Inferior parietal cortex (tissue), 1 donor: ENCODE data around the gene PCDH17.

ENCODE experiments used
- DNase-seq: peaks from one replicate; pipeline ENCODE4 v3.0.0-alpha.2; 2016; ENCODE audit errors: extremely low spot score

Gene PCDH17

GRCh38 chr13:57636816-57637215 is 5.3 kb downstream of the PCDH17 start:
- peak; percentile 49 for DNase-seq

GRCh38 chr13:57637515-57637914 is 6.0 kb downstream of the PCDH17 start:
- no peak for DNase-seq

- DNase-seq = peak; percentile 50
Measured at GRCh38 chr13:57638186-57638890, 6.8 kb downstream of the PCDH17 start.

GRCh38 chr13:57640607-57641006 is 9.1 kb downstream of the PCDH17 start:
- no peak for DNase-seq

GRCh38 chr13:57641051-57641450 is 9.5 kb downstream of the PCDH17 start:
- no peak for DNase-seq

- DNase-seq = no peak
Measured at GRCh38 chr13:57644106-57644505, 12.6 kb downstream of the PCDH17 start.

GRCh38 chr13:57653229-57653989 is 21.9 kb downstream of the PCDH17 start:
- no peak for DNase-seq

- DNase-seq = no peak
Measured at GRCh38 chr13:57665481-57665880, 33.9 kb downstream of the PCDH17 start.

- no peak for DNase-seq
Measured at GRCh38 chr13:57666131-57666953, 34.8 kb downstream of the PCDH17 start.

GRCh38 chr13:57672168-57672567 is 40.6 kb downstream of the PCDH17 start:
- DNase-seq = no peak

GRCh38 chr13:57673197-57673596 is 41.7 kb downstream of the PCDH17 start:
- no peak for DNase-seq

- DNase-seq = no peak
Measured at GRCh38 chr13:57675526-57675925, 44.0 kb downstream of the PCDH17 start.

- no peak for DNase-seq
Measured at GRCh38 chr13:57680609-57681008, 49.1 kb downstream of the PCDH17 start.

GRCh38 chr13:57682128-57682716 is 50.7 kb downstream of the PCDH17 start:
- no peak for DNase-seq

- DNase-seq = no peak
Measured at GRCh38 chr13:57698851-57699250, 67.3 kb downstream of the PCDH17 start.

- DNase-seq = no peak
Measured at GRCh38 chr13:57704031-57704430, 72.5 kb downstream of the PCDH17 start.

- no peak for DNase-seq
Measured at GRCh38 chr13:57716295-57716694, 84.8 kb downstream of the PCDH17 start.

GRCh38 chr13:57724486-57725272 is 93.1 kb downstream of the PCDH17 start:
- DNase-seq = no peak

GRCh38 chr13:57725480-57725879 is 93.9 kb downstream of the PCDH17 start:
- no peak for DNase-seq

- no peak for DNase-seq
Measured at GRCh38 chr13:57726981-57727380, 95.4 kb downstream of the PCDH17 start.

GRCh38 chr13:57734306-57734705 is 102.8 kb downstream of the PCDH17 start:
- DNase-seq = no peak
